Parathyroid adenoma (tissue), 2 donors: ENCODE data around the gene TRIM41.
A peak's percentile ranks its signal among the peaks of the same experiment; 100 is the strongest.
"Not testable (repeated sequence)": the region's sequence is repeated elsewhere in the genome, so short reads cannot be mapped to it uniquely, and the experiment has no call there.

Source experiments
- H2AFZ ChIP-seq: fragments of 300-600 bp; sonication (generic); one replicate; pipeline ENCODE4 v1.7.0; 2017; ENCODE audit warnings: antibody characterized with exemption, mild to moderate bottlenecking
- H3K27ac ChIP-seq: fragments of 300-600 bp; sonication (generic); one replicate; pipeline ENCODE4 v1.7.0; 2017
- H3K27me3 ChIP-seq: fragments of 300-600 bp; sonication (generic); one replicate; pipeline ENCODE4 v1.7.0; 2017; ENCODE audit warnings: low read length; ENCODE audit not compliant: control insufficient read depth, insufficient read depth
- H3K36me3 ChIP-seq: fragments of 300-600 bp; sonication (generic); one replicate; pipeline ENCODE4 v1.7.0; 2017; ENCODE audit warnings: low read length; ENCODE audit not compliant: control insufficient read depth, insufficient read depth
- H3K4me1 ChIP-seq: fragments of 300-600 bp; sonication (generic); one replicate; pipeline ENCODE4 v1.7.0; 2017; ENCODE audit warnings: control low read depth
- H3K4me2 ChIP-seq: fragments of 300-600 bp; sonication (generic); one replicate; pipeline ENCODE4 v1.7.0; 2017; ENCODE audit warnings: low read length
- H3K4me3 ChIP-seq: fragments of 300-600 bp; sonication (generic); one replicate; pipeline ENCODE4 v1.7.0; 2017; ENCODE audit warnings: low read depth, low read length
- H3K79me2 ChIP-seq: fragments of 300-600 bp; sonication (generic); one replicate; pipeline ENCODE4 v1.7.0; 2017; ENCODE audit warnings: control low read depth
- H3K9ac ChIP-seq: fragments of 300-600 bp; sonication (generic); one replicate; pipeline ENCODE4 v1.7.0; 2017; ENCODE audit warnings: mild to moderate bottlenecking
- H3K9me3 ChIP-seq: fragments of 300-600 bp; sonication (generic); one replicate; pipeline ENCODE4 v1.7.0; 2017; ENCODE audit warnings: low read length; ENCODE audit not compliant: control insufficient read depth
- CTCF ChIP-seq: fragments of 300-600 bp; sonication (generic); IDR thresholded peaks from one replicate; pipeline ENCODE4 v1.7.0; 2017; ENCODE audit warnings: antibody characterized with exemption, mild to moderate bottlenecking
- donor health status: primary hyperparathyroidism.

The TRIM41 gene

GRCh38 chr5:181211208-181211607, 11.9 kb upstream of the TRIM41 start:
- no peak overlapping the region for H3K27ac ChIP-seq
- no peak overlapping the region for H3K4me2 ChIP-seq
- H3K4me1 ChIP-seq, result peaks cover 3% of the 10 kb centered on the region
- H2AFZ ChIP-seq, result no peak overlapping the region
- no peaks in the 10 kb centered on the region for H3K9me3 ChIP-seq
- H3K36me3 ChIP-seq, result no peaks in the 10 kb centered on the region
- no peaks in the 10 kb centered on the region for H3K79me2 ChIP-seq
- no peak overlapping the region for H3K4me3 ChIP-seq
- H3K9ac ChIP-seq, result no peak overlapping the region
- TF ChIP-seq CTCF, result no peak
- no peaks in the 10 kb centered on the region for H3K27me3 ChIP-seq

- Histone ChIP-seq H3K4me3 (no peak overlapping the region), H3K79me2 (no peaks in the 10 kb centered on the region), H2AFZ (no peak overlapping the region), H3K27me3 (no peaks in the 10 kb centered on the region), H3K27ac (no peak overlapping the region), H3K36me3 (no peaks in the 10 kb centered on the region), H3K4me1 (no peaks in the 10 kb centered on the region), H3K9ac (no peak overlapping the region), H3K9me3 (no peaks in the 10 kb centered on the region), H3K4me2 (no peak overlapping the region)
- TF ChIP-seq CTCF, result no peak
These were observed 11.0 kb upstream of the TRIM41 start for GRCh38 chr5:181212080-181212479.

GRCh38 chr5:181212934-181213333, 10.1 kb upstream of the TRIM41 start:
- H3K79me2 ChIP-seq, result no peaks in the 10 kb centered on the region
- no peak overlapping the region for H3K4me3 ChIP-seq
- no peaks in the 10 kb centered on the region for H3K36me3 ChIP-seq
- no peak overlapping the region for H3K27ac ChIP-seq
- no peak for TF ChIP-seq CTCF
- H3K4me1 ChIP-seq, result no peaks in the 10 kb centered on the region
- no peak overlapping the region for H3K4me2 ChIP-seq
- no peaks in the 10 kb centered on the region for H3K9me3 ChIP-seq
- H2AFZ ChIP-seq, result no peak overlapping the region
- H3K9ac ChIP-seq, result no peak overlapping the region
- H3K27me3 ChIP-seq, result no peaks in the 10 kb centered on the region

- H3K4me2 ChIP-seq, H3K36me3 ChIP-seq, H3K27me3 ChIP-seq, H3K9ac ChIP-seq, H3K79me2 ChIP-seq, H3K4me1 ChIP-seq, H3K4me3 ChIP-seq, H2AFZ ChIP-seq, H3K27ac ChIP-seq, H3K9me3 ChIP-seq: not testable (repeated sequence)
These were observed 8.8 kb upstream of the TRIM41 start for GRCh38 chr5:181214249-181214648.

GRCh38 chr5:181215997-181216989, 6.8 kb upstream of the TRIM41 start:
- no peaks in the 10 kb centered on the region for H3K9me3 ChIP-seq
- no peaks in the 10 kb centered on the region for H3K36me3 ChIP-seq
- H2AFZ ChIP-seq, result peak overlapping the region; percentile 31
- H3K27ac ChIP-seq, result no peak overlapping the region
- no peaks in the 10 kb centered on the region for H3K79me2 ChIP-seq
- H3K27me3 ChIP-seq, result no peaks in the 10 kb centered on the region
- H3K4me3 ChIP-seq, result peak overlapping the region; percentile 51
- no peaks in the 10 kb centered on the region for H3K4me1 ChIP-seq
- H3K4me2 ChIP-seq, result peak overlapping the region; percentile 77
- TF ChIP-seq CTCF, result no peak
- no peak overlapping the region for H3K9ac ChIP-seq
